Measurements from ENCODE around the gene IFT20.

DNA sequence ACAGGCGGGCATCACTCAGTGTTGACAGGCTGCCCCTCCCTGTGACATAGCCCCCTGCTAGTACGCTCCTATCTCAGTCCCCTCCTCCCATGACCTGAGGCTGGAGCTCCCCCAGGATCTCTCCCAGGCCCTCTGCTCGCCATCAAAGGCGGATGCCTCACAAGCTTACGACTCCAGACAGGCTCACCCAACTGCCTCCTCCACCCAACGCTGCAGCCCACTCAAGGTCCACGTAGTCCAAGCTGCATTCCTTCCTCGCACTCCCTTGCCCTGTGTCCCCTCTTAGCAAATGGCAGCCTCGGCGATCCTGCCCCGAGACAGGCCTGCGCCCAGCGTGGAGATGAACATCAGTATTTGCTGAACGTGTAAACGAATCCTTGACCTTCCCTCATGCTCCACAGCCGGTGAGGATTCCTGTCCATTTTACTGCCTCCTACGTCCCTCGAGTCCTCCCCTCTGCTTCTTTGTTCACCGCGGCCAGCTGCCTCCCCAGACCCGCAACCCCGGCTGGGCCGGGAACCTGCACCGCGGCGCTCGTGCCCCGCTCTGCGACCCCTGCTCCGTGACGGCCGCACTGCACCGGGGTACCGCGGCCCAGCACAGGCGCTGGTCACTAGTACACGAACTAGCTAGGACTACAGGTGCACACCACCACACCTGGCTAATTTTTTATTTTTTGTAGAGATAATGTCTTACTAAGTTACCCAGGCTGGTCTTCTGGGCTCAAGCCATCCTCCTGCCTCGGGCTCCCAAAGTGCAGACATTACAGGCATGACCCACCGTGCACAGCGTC, 17.1 kb downstream of the IFT20 start:
- TF ChIP-seq, protein P1, sequence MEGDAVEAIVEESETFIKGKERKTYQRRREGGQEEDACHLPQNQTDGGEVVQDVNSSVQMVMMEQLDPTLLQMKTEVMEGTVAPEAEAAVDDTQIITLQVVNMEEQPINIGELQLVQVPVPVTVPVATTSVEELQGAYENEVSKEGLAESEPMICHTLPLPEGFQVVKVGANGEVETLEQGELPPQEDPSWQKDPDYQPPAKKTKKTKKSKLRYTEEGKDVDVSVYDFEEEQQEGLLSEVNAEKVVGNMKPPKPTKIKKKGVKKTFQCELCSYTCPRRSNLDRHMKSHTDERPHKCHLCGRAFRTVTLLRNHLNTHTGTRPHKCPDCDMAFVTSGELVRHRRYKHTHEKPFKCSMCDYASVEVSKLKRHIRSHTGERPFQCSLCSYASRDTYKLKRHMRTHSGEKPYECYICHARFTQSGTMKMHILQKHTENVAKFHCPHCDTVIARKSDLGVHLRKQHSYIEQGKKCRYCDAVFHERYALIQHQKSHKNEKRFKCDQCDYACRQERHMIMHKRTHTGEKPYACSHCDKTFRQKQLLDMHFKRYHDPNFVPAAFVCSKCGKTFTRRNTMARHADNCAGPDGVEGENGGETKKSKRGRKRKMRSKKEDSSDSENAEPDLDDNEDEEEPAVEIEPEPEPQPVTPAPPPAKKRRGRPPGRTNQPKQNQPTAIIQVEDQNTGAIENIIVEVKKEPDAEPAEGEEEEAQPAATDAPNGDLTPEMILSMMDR (conservative IDR thresholded peaks at IDR 0.05 in 1 of 2, IDR thresholded peaks at IDR 0.05 in 1 of 2; ENCODE audit: low read depth in 1 of 2, low read length in 2 of 2): no peak
- no peak for TF ChIP-seq EZH2 (IDR thresholded peaks at IDR 0.05; ENCODE audit: low read length, missing control alignments)

Data from fibroblast of lung (primary cell).